ENCODE data around the gene ATP10D.

GRCh38 chr4:47462799-47463234, 22.3 kb upstream of the ATP10D start:
- TF ChIP-seq, protein P1, sequence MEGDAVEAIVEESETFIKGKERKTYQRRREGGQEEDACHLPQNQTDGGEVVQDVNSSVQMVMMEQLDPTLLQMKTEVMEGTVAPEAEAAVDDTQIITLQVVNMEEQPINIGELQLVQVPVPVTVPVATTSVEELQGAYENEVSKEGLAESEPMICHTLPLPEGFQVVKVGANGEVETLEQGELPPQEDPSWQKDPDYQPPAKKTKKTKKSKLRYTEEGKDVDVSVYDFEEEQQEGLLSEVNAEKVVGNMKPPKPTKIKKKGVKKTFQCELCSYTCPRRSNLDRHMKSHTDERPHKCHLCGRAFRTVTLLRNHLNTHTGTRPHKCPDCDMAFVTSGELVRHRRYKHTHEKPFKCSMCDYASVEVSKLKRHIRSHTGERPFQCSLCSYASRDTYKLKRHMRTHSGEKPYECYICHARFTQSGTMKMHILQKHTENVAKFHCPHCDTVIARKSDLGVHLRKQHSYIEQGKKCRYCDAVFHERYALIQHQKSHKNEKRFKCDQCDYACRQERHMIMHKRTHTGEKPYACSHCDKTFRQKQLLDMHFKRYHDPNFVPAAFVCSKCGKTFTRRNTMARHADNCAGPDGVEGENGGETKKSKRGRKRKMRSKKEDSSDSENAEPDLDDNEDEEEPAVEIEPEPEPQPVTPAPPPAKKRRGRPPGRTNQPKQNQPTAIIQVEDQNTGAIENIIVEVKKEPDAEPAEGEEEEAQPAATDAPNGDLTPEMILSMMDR (IDR thresholded peaks at IDR 0.05): no peak
- no peak for TF ChIP-seq ZFX (IDR thresholded peaks at IDR 0.05; ENCODE audit: borderline replicate concordance)

All from 22Rv1 (cell line).